Measurements from ENCODE around the gene SMYD2. TPM values are rescaled to one million over a fixed set of nuclear protein-coding genes. Genes with fewer than 3 reads are reported as not detected.

Gene SMYD2
- polyA plus RNA-seq, 3 donors: 14.2 to 28.4 (median 23.6) TPM

DNA sequence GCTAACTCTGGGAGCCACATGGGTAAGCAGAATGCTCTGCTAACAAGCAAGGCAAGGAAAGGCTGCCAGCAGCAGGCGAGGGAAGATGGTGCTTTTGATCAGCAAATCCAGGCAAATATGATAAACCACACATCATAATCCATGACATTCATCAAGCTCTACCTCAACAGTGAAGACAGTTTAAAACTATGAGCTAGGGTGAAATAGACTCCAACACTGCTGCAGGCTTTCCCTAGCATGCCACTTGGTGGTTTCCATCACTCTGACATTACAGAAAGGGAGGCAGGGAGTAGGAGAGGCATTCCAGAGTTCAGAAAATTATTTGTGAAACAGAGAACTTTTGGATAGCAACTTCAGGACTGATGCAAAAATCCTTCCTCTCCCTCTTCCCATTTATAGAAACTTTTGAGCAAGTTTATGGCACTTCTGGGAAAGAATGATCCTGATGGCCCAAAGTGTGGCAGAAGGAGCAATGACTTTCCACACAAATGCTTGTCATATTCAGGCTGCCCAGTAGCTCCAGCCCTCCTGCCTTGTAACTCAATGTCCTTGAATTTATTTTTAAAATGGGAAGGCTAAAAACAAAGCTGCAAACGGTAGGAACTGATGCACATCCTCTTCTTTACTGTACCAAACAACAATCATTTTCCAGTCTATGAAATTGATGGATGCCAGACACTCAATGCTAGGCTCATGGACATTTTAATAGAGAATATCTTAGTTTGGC is 70.8 kb downstream of the SMYD2 start:
- Histone ChIP-seq H3K27ac (ENCODE audit: low read depth in 1 of 2, low read length in 2 of 2) (no peak overlapping the region), H3K9me3 (replicated peaks in 1 of 2; ENCODE audit: control insufficient read depth in 1 of 2, insufficient read depth in 1 of 2, low read length in 2 of 2) (peaks cover 0 to under 1% of the 10 kb centered on the region in 2 donors), H4K20me1 (ENCODE audit: insufficient read depth, low read length) (no peaks in the 10 kb centered on the region), H2AFZ (ENCODE audit: insufficient read depth, low read depth, low read length, poor library complexity, severe bottlenecking) (no peak overlapping the region), H3K27me3 (ENCODE audit: control insufficient read depth in 2 of 2, insufficient read depth in 2 of 2, low read length in 2 of 2) (no peaks in the 10 kb centered on the region), H3K9ac (ENCODE audit: insufficient read depth, low read length, poor library complexity, severe bottlenecking) (no peak overlapping the region), H3K4me3 (replicated peaks in 1 of 3; ENCODE audit: low read depth in 2 of 3, low read length in 3 of 3) (no peak overlapping the region), H3K79me2 (ENCODE audit: insufficient read depth, low read length) (no peaks in the 10 kb centered on the region), H3K36me3 (replicated peaks in 1 of 2; ENCODE audit: control insufficient read depth in 1 of 2, insufficient read depth in 2 of 2, low read length in 2 of 2) (no peaks in the 10 kb centered on the region), H3K4me1 (ENCODE audit: control insufficient read depth in 1 of 2, insufficient read depth in 2 of 2, low read length in 2 of 2) (no peaks in the 10 kb centered on the region), H3K4me2 (replicated peaks; ENCODE audit: extremely low read depth, low read length, poor library complexity, severe bottlenecking) (no peak overlapping the region)
- whole genome bisulfite sequencing (ENCODE audit: insufficient coverage): no CpG with 5 or more reads among the region's 2 CpGs
- Mint-ChIP-seq H3K4me1 (no peaks in the 10 kb centered on the region), H3K27me3 (ENCODE audit: low read depth in 3 of 3) (peaks cover 2 to 12% (median 4%) of the 10 kb centered on the region in 3 donors), H3K36me3 (peaks cover 0 to 2% of the 10 kb centered on the region in 2 donors), H3K27ac (no peak overlapping the region), H3K4me3 (no peak overlapping the region), H3K9me3 (no peaks in the 10 kb centered on the region)
- DNase-seq: no peak
- TF ChIP-seq, protein P1, sequence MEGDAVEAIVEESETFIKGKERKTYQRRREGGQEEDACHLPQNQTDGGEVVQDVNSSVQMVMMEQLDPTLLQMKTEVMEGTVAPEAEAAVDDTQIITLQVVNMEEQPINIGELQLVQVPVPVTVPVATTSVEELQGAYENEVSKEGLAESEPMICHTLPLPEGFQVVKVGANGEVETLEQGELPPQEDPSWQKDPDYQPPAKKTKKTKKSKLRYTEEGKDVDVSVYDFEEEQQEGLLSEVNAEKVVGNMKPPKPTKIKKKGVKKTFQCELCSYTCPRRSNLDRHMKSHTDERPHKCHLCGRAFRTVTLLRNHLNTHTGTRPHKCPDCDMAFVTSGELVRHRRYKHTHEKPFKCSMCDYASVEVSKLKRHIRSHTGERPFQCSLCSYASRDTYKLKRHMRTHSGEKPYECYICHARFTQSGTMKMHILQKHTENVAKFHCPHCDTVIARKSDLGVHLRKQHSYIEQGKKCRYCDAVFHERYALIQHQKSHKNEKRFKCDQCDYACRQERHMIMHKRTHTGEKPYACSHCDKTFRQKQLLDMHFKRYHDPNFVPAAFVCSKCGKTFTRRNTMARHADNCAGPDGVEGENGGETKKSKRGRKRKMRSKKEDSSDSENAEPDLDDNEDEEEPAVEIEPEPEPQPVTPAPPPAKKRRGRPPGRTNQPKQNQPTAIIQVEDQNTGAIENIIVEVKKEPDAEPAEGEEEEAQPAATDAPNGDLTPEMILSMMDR (IDR thresholded peaks at IDR 0.05): no peak
- intact Hi-C loops (cut with micrococcal nuclease): no loop called here

DNA sequence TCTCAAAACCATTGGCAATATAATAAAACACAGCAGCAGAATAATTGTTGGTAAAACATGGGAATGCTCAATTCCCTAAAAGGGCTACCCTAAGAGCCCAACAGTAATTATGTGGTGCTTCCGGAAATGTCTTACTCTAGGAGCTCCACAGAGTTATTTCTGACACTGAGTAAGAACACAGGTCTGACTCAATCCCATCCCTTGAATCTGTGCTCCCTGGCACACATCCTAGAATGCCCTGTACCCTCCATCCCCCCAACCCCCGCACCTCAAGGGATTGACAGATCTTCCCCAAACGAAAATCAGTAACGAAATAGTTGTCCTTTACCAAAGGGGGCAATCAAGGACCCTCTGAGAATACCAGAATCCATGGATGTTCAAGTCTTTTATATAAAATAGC is 71.9 kb downstream of the SMYD2 start:
- no peak for DNase-seq
- Mint-ChIP-seq H3K9me3 (no peaks in the 10 kb centered on the region), H3K4me1 (no peaks in the 10 kb centered on the region), H3K4me3 (no peak overlapping the region), H3K27me3 (ENCODE audit: low read depth in 3 of 3) (peaks cover 2 to 12% (median 4%) of the 10 kb centered on the region in 3 donors), H3K27ac (no peak overlapping the region), H3K36me3 (no peaks in the 10 kb centered on the region)
- TF ChIP-seq, protein P1 (IDR thresholded peaks at IDR 0.05): no peak
- H4K20me1 ChIP-seq (ENCODE audit: insufficient read depth, low read length): no peaks in the 10 kb centered on the region
- no peak overlapping the region for H3K4me3 ChIP-seq (replicated peaks in 1 of 3; ENCODE audit: low read depth in 2 of 3, low read length in 3 of 3)
- H3K4me2 ChIP-seq (replicated peaks; ENCODE audit: extremely low read depth, low read length, poor library complexity, severe bottlenecking): no peak overlapping the region
- H3K4me1 ChIP-seq (ENCODE audit: control insufficient read depth in 1 of 2, insufficient read depth in 2 of 2, low read length in 2 of 2): no peaks in the 10 kb centered on the region
- no peaks in the 10 kb centered on the region for H3K79me2 ChIP-seq (ENCODE audit: insufficient read depth, low read length)
- H3K9me3 ChIP-seq (replicated peaks in 1 of 2; ENCODE audit: control insufficient read depth in 1 of 2, insufficient read depth in 1 of 2, low read length in 2 of 2): no peaks in the 10 kb centered on the region
- no peak overlapping the region for H3K9ac ChIP-seq (ENCODE audit: insufficient read depth, low read length, poor library complexity, severe bottlenecking)
- H3K36me3 ChIP-seq (replicated peaks in 1 of 2; ENCODE audit: control insufficient read depth in 1 of 2, insufficient read depth in 2 of 2, low read length in 2 of 2): no peaks in the 10 kb centered on the region
- 89% methylated on average over 3 of the region's 4 CpGs for whole genome bisulfite sequencing (ENCODE audit: insufficient coverage)
- no peaks in the 10 kb centered on the region for H3K27me3 ChIP-seq (ENCODE audit: control insufficient read depth in 2 of 2, insufficient read depth in 2 of 2, low read length in 2 of 2)
- H2AFZ ChIP-seq (ENCODE audit: insufficient read depth, low read depth, low read length, poor library complexity, severe bottlenecking): no peak overlapping the region
- intact Hi-C loops (cut with micrococcal nuclease): no loop called here
- H3K27ac ChIP-seq (ENCODE audit: low read depth in 1 of 2, low read length in 2 of 2): no peak overlapping the region

All from CD14-positive monocyte (primary cell).